Measurements from ENCODE around the gene NKPD1.

The NKPD1 gene

DNA sequence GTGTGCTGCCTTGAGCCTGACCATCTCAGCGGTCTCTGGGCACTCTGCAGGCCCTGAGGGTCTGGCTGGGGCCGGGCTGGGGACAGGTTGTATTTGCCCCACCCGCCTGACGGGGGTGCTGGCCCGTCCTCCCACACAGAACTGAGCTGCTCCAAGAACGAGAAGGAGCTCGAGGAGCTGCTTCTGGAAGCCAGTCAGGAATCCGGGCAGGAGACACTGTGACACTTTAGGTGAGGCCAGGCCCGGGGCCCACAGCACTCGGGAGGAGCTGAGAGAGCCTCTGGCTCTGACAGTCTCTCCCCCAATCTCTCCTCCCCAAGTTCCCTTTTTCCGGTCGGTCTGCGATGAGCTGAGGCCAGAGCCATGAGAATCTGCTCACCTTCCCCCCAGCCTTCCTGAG is 14.5 kb downstream of the NKPD1 start:
- no peak overlapping the region for H3K4me3 ChIP-seq (ENCODE audit: low read depth, low read length)
- TF ChIP-seq MYC (IDR thresholded peaks at IDR 0.05; ENCODE audit: low read depth, low read length) (no peak), POLR2A (IDR thresholded peaks at IDR 0.05; ENCODE audit: extremely low read depth, insufficient read length) (no peak)
- TF ChIP-seq, protein P1, sequence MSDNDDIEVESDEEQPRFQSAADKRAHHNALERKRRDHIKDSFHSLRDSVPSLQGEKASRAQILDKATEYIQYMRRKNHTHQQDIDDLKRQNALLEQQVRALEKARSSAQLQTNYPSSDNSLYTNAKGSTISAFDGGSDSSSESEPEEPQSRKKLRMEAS (IDR thresholded peaks at IDR 0.05; ENCODE audit: low read depth, low read length): no peak
- TF ChIP-seq, protein P2, sequence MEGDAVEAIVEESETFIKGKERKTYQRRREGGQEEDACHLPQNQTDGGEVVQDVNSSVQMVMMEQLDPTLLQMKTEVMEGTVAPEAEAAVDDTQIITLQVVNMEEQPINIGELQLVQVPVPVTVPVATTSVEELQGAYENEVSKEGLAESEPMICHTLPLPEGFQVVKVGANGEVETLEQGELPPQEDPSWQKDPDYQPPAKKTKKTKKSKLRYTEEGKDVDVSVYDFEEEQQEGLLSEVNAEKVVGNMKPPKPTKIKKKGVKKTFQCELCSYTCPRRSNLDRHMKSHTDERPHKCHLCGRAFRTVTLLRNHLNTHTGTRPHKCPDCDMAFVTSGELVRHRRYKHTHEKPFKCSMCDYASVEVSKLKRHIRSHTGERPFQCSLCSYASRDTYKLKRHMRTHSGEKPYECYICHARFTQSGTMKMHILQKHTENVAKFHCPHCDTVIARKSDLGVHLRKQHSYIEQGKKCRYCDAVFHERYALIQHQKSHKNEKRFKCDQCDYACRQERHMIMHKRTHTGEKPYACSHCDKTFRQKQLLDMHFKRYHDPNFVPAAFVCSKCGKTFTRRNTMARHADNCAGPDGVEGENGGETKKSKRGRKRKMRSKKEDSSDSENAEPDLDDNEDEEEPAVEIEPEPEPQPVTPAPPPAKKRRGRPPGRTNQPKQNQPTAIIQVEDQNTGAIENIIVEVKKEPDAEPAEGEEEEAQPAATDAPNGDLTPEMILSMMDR (IDR thresholded peaks at IDR 0.05; ENCODE audit: low read depth, low read length): no peak
- DNase-seq (ENCODE audit: low read depth): no peak

DNA sequence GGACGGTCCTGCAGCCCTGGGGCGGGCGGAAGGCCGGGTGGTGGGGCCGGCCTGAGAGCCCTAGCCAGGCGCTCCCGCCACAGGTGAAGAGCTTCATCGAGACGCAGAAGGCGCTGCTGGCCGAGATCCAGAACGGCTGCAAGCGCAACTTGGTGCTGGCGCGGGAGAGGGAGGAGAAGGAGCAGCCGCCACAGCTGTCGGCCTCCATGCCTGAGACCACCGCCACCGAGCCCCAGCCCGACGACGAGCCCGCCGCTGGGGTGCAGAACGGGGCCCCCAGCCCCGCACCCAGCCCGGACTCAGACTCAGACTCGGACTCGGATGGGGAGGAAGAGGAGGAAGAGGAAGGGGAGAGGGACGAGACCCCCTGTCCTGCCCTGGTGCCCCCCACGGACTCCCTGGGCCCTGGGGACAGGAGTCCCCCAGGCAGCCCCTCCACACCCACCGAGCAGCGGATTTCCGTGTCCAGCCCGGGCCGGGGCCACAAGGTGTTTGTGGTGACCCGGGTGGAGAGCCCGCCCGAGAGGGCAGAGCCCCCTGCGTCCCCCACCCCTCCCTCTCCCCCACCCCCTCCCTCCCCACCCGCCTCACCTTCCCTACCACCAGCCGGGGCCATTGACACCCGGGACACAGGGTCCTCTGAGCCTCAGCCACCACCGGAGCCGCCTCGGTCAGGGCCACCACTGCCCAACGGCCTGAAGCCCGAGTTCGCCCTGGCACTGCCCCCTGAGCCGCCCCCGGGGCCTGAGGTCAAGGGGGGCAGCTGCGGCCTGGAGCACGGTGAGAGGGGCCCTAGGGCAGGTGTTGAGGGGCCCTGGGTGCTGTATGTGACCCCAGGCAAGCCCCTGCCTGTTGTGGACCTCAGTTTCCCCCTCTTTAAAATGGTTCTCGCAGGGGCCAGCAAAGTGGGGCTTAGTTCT is 15.3 kb downstream of the NKPD1 start:
- TF ChIP-seq POLR2A (IDR thresholded peaks at IDR 0.05; ENCODE audit: extremely low read depth, insufficient read length): no peak
- no peak for TF ChIP-seq MYC (IDR thresholded peaks at IDR 0.05; ENCODE audit: low read depth, low read length)
- TF ChIP-seq, protein P2 (IDR thresholded peaks at IDR 0.05; ENCODE audit: low read depth, low read length): no peak
- TF ChIP-seq, protein P1 (IDR thresholded peaks at IDR 0.05; ENCODE audit: low read depth, low read length): no peak
- DNase-seq (ENCODE audit: low read depth): no peak
- H3K4me3 ChIP-seq (ENCODE audit: low read depth, low read length): no peak overlapping the region

DNA sequence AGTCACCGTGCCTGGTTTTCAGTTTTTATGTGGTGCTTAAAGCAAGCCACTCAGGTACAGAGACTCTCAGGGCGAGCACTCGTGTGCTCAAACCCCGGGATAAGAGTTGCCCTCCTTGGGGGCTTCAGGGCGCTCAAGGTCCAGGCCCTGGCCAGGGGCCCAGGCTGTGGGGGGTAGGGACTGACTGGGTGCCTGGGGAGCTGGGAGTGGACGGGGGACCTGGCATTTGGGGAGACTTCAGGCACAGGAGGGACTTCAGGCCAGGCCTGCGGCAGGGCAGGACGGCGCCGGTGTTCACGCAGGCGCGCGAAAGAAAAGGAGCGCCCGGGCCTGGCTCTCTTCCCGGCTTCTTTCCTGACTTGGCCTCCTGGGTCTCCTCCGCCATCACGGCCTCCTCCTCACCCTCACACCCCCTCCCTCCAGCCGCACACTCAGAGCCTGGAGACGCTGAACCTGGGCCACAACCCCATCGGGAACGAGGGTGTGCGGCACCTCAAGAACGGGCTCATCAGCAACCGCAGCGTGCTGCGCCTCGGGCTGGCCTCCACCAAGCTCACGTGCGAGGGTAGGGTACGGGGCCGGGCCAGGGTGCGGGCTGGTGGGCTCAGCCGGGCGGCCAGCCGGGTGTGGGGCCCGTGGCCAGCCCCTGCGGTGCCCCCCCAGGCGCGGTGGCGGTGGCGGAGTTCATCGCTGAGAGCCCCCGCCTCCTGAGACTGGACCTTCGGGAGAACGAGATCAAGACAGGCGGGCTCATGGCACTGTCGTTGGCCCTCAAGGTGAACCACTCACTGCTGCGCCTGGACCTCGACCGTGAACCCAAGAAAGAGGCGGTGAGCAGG is 16.1 kb downstream of the NKPD1 start:
- DNase-seq (ENCODE audit: low read depth): no peak
- H3K4me3 ChIP-seq (ENCODE audit: low read depth, low read length): no peak overlapping the region
- no peak for TF ChIP-seq POLR2A (IDR thresholded peaks at IDR 0.05; ENCODE audit: extremely low read depth, insufficient read length)
- TF ChIP-seq, protein P1 (IDR thresholded peaks at IDR 0.05; ENCODE audit: low read depth, low read length): no peak
- TF ChIP-seq, protein P2 (IDR thresholded peaks at IDR 0.05; ENCODE audit: low read depth, low read length): no peak

DNA sequence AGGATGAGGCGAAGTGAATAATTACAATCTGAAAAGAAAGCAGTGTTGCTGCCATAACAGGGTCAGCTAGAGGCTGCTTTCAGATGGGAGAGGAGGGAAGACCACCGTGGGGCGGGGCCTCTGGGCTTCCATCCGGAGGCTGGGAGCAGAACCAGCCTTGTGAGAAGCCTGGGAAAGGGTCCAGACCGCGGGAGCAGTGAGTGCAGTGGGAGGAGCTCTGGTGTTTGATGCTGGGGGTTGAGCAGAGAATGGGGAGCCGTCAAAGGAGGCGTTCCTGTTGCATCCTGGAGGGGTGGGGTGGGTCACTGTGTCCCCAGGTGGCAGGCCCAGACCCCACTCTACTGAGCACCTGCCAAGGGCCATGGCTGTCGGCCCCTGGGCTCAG is 18.1 kb downstream of the NKPD1 start:
- no peak overlapping the region for H3K4me3 ChIP-seq (ENCODE audit: low read depth, low read length)
- DNase-seq (ENCODE audit: low read depth): no peak
- TF ChIP-seq POLR2A (IDR thresholded peaks at IDR 0.05; ENCODE audit: extremely low read depth, insufficient read length): no peak
- TF ChIP-seq, protein P2 (IDR thresholded peaks at IDR 0.05; ENCODE audit: low read depth, low read length): no peak
- TF ChIP-seq MYC (IDR thresholded peaks at IDR 0.05; ENCODE audit: low read depth, low read length): no peak
- TF ChIP-seq, protein P1 (IDR thresholded peaks at IDR 0.05; ENCODE audit: low read depth, low read length): no peak

DNA sequence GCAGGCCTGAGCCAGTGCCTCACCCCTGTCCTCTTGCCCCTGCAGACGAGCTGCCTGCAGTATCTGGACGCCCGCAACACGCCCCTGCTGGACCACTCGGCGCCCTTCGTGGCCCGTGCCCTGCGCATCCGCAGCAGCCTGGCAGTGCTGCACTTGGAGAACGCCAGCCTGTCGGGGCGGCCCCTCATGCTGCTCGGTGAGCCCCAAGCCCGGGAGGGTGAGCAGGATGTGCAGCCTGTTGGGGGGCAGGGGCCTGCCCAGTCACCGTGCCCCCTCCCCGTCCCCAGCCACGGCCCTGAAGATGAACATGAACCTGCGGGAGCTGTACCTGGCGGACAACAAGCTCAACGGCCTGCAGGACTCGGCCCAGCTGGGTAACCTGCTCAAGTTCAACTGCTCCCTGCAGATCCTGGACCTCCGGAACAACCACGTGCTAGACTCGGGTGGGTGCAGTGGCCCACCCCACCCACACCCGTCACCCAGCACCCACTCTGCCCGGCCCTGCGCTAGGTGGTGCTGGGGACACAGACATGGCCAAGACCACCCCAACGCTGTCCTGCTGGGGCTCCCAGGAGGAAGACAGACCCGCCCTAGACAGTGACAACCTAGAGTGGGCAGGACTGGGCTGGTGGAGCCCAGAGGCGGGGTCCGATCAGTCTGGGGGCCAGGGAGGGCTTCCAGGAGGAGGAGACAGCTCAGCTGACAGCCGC is 18.6 kb downstream of the NKPD1 start:
- DNase-seq (ENCODE audit: low read depth): no peak
- TF ChIP-seq POLR2A (IDR thresholded peaks at IDR 0.05; ENCODE audit: extremely low read depth, insufficient read length): no peak
- TF ChIP-seq, protein P2 (IDR thresholded peaks at IDR 0.05; ENCODE audit: low read depth, low read length): no peak
- TF ChIP-seq, protein P1 (IDR thresholded peaks at IDR 0.05; ENCODE audit: low read depth, low read length): no peak
- no peak overlapping the region for H3K4me3 ChIP-seq (ENCODE audit: low read depth, low read length)

All from NB4 (cell line).